DMS114 treated with DMSO at 0.1 percent for 48 hours (cell line): ENCODE measurements around the gene FAM181B.

Experiments used
- DNase-seq: peaks from one replicate; lab custom pipeline; 2025; ENCODE audit not compliant: unreplicated experiment; lab: John Stamatoyannopoulos, UW

Gene FAM181B

GRCh38 chr11:82733444-82734119 is at the start of gene FAM181B:
FAM181B (minus strand) TSS chr11:82733864; CDS start chr11:82733729, 135 bp downstream.
- no peak for DNase-seq

- no peak for DNase-seq
Observed at GRCh38 chr11:82782825-82783374, 49.2 kb upstream of the FAM181B start.

GRCh38 chr11:82778776-82779175 is 45.1 kb upstream of the FAM181B start:
- DNase-seq: no peak

- no peak for DNase-seq
Observed at GRCh38 chr11:82776377-82776776, 42.7 kb upstream of the FAM181B start.

- DNase-seq: no peak
Observed at GRCh38 chr11:82775736-82776346, 42.2 kb upstream of the FAM181B start.

- DNase-seq: no peak
Observed at GRCh38 chr11:82775218-82775617, 41.6 kb upstream of the FAM181B start.

GRCh38 chr11:82771781-82772180 is 38.1 kb upstream of the FAM181B start:
- no peak for DNase-seq

GRCh38 chr11:82767123-82767522 is 33.5 kb upstream of the FAM181B start:
- DNase-seq: no peak

GRCh38 chr11:82765466-82766034 is 31.9 kb upstream of the FAM181B start:
- DNase-seq: no peak

- DNase-seq: no peak
Observed at GRCh38 chr11:82763167-82763566, 29.5 kb upstream of the FAM181B start.

GRCh38 chr11:82759649-82760048 is 26.0 kb upstream of the FAM181B start:
- DNase-seq: no peak

GRCh38 chr11:82757660-82758357 is 24.1 kb upstream of the FAM181B start:
- no peak for DNase-seq

GRCh38 chr11:82756765-82757639 is 23.3 kb upstream of the FAM181B start:
- DNase-seq: no peak

- no peak for DNase-seq
Observed at GRCh38 chr11:82754410-82754809, 20.7 kb upstream of the FAM181B start.

- no peak for DNase-seq
Observed at GRCh38 chr11:82753921-82754320, 20.3 kb upstream of the FAM181B start.

GRCh38 chr11:82752801-82753200 is 19.1 kb upstream of the FAM181B start:
- no peak for DNase-seq

GRCh38 chr11:82750643-82751139 is 17.0 kb upstream of the FAM181B start:
- no peak for DNase-seq

- no peak for DNase-seq
Observed at GRCh38 chr11:82747471-82747870, 13.8 kb upstream of the FAM181B start.

GRCh38 chr11:82738091-82738490 is 4.4 kb upstream of the FAM181B start:
- no peak for DNase-seq

- no peak for DNase-seq
Observed at GRCh38 chr11:82734120-82734479, 436 bp upstream of the FAM181B start.
